T-helper 2 cell (primary cell): Measurements from ENCODE around the gene DSN1.
"Not testable (repeated sequence)": the region's sequence is repeated elsewhere in the genome, so short reads cannot be mapped to it uniquely, and the experiment has no call there.

ENCODE experiments used
- DNase-seq, 5 experiments: peaks; one replicate each; pipeline versions ENCODE4 v3.0.0 to v3.0.0-alpha.2; 2012 to 2022
- total RNA-seq, 2 donors: gene quantifications; one replicate each; lab custom pipeline; 2026; lab: John Stamatoyannopoulos, UW

Gene DSN1, protein sequence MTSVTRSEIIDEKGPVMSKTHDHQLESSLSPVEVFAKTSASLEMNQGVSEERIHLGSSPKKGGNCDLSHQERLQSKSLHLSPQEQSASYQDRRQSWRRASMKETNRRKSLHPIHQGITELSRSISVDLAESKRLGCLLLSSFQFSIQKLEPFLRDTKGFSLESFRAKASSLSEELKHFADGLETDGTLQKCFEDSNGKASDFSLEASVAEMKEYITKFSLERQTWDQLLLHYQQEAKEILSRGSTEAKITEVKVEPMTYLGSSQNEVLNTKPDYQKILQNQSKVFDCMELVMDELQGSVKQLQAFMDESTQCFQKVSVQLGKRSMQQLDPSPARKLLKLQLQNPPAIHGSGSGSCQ
- total RNA-seq, result 13.7 to 16.2 reads per million in 2 donors

DNA sequence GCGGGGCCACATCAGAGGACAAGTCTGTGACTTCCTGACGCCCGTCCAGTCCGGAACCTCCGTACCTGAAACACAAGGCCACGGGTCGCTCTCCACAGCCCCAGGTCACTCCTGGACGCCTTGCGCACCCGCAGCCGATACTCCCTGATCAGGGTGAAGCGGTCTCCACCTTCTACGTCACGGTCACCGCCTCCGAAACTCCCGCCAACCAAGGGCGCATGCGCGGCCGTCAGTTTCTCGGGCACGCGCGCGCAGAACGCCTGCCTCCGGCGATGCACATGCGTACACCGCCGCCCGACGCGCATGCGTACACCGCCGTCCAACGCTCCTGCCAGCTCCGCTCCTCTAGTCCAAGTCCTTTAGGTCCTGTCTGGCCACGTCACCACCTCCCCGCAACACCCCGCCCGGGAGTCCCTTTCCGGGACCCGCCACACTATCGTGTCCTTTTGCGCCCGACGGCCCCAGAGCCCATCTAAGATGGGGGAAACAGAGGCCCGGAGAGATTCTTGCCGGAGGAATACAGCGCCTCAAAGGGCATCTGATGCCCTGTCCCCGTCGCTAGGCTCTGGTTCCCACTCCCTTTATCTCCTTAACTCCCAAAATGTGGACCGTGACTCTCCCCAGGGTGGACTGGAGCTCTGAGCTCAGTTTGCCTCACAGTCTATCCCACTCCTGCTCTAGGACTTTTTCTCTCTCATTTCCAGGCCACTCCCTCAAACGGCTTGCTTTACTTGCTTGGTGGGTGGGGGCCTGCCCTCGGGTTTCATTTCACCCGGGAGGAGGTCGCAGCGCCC, at the start of gene DSN1:
TSS of gene DSN1 (minus strand) at position 167 of the 794 bp plus-strand sequence. CDS start 2,305 bp downstream, outside the sequence.
- peak; percentile 95 to 99 (median 97) for DNase-seq

DNA sequence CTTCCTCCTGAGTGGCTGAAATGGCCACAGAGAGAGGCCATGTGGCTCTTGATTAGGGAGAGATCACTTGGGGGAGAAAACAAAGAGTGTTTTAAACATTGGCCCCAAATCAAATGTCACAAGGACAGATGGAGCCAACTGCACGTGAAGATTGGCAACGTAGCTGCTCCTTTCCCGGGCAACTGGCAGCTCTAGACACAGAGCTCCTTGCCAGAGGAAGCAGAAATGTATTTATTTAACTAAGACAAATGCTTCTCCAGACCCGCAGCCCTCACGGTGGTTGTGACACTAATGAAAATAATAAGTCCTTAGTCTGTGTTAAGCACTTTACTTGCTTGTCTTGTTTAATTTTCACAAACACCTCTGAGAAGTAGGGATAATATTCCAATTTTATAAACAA, 49.6 kb upstream of the DSN1 start:
- no peak for DNase-seq

- no peak for DNase-seq
Measured at GRCh38 chr20:36821964-36822437, 48.4 kb upstream of the DSN1 start.

DNA sequence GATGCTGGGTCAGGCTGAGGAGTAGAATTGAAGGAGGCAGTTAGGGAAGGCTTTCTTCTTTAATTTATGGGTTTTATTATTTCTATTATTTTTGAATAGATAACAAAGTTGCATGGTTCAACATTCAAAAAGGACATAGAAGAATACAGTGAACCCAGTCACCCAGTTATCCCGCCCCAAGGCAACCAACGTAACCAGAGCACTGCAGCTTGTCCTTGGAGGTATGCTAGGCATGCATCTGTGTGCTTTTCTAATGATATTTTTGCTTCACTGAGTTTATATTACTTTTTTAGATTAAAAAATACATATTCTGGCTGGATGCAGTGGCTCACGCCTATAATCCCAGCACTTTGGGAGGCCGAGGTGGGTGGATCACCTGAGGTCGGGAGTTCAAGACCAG, 47.4 kb upstream of the DSN1 start:
- DNase-seq, result no peak

DNA sequence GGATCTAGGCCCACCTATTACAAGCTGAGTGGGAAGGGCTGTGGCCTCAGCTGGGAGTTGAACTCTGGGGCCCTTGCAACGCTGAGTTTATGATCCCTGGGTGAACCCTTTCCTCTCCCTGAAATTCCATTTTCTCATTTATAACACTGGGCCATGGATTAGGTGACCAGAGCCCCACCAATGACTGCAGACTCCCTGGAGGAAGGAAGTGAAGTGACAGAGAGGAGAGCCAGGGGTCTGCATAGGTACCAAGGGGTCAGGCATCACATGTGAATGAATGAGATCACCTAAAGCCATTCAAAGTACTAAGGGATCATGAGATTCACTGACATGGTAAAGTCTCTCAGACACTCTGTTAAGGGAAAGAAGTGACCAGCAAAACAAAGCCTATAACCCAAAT, 46.5 kb upstream of the DSN1 start:
- no peak for DNase-seq

DNA sequence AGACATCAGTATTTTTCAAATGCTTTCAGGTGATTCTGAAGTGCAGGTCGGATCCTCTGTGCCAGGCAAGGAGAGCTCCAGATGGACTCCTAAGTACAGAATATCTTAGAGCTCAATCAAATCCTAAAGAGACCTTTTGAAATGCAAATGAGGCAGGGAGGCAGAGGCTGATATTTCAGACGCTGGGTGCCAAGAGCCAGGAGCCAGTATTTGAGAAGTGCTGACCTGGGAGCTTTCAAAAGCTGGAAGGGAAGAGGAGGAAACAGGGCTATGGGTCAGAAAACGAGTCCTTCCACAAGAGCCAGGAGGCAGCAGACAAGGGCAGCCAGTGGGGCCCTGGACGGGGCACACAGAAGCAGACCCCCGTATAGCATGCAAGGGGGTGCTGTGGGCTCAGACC, 46.1 kb upstream of the DSN1 start:
- DNase-seq, result no peak

GRCh38 chr20:36818861-36819260, 45.3 kb upstream of the DSN1 start:
- no peak for DNase-seq

- DNase-seq, result no peak
Measured at GRCh38 chr20:36818185-36818584, 44.6 kb upstream of the DSN1 start.

DNA sequence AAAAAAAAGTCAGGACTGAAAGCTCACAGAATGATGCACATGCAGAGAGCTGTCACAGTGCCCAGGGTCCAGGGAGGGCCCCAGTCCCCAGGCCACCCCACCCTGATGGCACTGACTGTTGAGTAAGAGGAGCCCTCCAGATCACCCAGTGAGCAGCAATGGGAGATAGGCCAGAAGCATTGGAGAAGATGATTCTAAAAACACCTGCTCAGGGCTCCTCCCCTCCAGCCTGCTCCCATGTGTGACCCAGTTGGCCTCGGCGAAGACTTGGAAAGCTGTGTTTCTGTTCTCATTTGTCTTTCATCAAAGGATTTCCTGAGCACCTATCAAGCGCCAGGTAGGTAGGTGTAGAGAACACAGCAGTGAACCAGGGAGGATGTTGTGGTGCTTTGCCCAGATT, 43.9 kb upstream of the DSN1 start:
- DNase-seq, result no peak

- DNase-seq, result no peak
Measured at GRCh38 chr20:36815454-36816091, 42.0 kb upstream of the DSN1 start.

DNA sequence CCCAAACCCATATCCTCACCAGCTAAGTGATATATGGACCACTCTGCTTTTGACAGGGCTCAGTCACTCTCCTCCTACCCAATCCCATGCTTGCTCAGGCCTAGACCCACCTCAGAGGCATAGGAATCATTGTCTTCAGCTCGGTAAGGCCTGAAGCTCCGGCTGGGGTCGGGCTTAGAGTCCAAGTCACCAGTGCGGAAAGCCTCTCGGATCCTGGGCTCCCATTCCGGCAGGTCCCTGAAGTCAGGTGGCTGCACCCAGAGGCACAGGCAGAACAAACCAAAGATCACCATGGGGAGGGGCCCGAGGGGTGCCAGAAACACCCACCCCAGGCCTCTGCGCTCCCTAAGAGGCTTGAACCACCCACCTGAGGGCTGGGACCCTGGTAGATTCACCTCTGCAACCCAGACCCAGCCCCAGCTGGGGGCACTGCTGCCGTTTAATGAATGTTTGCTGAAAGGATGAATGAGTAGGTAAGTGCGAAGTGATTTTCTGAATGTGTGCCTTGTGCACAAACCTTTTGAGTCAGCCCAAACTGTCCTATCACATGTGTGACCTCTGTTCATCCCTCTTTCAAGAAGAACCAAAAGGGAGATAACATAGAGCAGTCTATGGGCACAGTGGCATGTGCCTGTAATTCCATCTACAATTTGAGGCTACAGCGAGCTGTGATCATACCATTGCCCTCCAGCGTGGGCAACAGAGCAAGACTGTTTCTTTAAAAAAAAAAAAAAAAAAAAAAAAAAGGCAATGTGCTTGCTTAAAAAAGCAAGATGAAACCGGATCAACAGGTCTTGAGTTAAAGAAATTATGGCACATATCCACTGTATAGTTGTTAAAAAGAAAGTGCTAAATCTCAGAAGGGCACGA, 39.3 kb upstream of the DSN1 start:
- DNase-seq, result no peak

DNA sequence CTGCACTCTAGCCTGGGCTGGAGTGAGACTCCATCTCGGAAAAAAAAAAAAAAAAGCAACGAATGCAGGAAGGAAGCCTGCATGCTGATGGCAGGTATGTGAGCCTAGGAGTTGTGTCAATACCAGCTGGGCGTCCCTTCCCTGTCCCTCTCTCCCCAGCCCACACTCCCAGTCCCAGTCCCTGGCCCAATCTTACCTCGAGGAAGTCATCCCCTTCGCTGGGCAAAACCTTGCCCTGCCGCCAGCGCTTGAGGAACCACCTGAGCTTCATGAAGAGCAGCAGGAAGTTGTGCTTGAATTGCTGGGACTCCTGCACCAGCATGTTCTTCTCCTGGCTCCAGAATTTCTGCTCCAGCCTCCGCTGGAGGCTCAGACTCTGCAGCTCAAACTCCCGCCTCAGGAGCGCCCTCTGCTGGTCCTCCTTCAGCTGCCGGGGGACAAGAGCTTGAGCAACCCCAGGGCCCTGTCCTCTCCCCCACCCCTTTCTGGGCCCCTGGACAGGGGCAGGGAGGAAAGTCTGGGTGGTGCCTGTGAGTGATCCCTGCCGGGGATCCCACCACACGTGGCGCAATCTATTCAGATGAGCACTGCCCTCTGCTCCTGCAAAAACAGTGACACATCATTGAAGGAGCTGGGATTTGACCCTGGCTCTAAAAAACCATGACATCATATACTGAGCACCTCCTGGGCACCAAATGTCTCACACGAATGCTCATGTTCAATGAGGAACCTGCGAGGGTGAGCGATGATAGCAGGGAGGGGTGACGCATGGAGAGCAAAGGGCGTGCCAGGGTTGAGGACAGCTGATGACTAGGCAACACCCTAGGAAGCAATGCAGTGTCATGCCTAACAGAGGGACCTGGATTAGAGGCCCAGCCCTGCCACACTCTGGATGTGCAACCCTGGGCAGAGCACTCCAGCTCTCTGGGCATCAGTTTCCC, 35.0 kb upstream of the DSN1 start:
- peak; percentile 9 to 69 (median 58) for DNase-seq

DNA sequence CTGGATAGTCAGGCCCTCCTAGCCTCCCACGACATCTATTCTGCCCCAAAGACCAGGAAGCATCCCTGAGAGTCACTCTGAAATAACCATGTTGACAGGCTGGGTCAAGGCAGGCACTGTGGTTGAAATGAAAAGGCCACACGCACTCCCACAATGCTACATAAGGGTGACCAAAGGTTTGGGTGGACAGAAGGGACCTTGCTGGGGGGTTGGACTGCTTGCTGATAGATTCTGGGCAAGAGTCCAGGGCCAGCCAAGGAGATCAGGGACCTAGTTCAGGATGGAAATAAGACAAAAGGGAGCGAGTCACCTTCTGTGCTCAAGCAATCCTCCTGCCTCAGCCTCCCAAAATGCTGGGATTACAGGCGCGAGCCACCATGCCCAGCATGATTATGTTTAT, 32.5 kb upstream of the DSN1 start:
- DNase-seq, result no peak

GRCh38 chr20:36805396-36805795, 31.8 kb upstream of the DSN1 start:
- DNase-seq, result no peak

- DNase-seq, result no peak
Measured at GRCh38 chr20:36804425-36804824, 30.9 kb upstream of the DSN1 start.

DNA sequence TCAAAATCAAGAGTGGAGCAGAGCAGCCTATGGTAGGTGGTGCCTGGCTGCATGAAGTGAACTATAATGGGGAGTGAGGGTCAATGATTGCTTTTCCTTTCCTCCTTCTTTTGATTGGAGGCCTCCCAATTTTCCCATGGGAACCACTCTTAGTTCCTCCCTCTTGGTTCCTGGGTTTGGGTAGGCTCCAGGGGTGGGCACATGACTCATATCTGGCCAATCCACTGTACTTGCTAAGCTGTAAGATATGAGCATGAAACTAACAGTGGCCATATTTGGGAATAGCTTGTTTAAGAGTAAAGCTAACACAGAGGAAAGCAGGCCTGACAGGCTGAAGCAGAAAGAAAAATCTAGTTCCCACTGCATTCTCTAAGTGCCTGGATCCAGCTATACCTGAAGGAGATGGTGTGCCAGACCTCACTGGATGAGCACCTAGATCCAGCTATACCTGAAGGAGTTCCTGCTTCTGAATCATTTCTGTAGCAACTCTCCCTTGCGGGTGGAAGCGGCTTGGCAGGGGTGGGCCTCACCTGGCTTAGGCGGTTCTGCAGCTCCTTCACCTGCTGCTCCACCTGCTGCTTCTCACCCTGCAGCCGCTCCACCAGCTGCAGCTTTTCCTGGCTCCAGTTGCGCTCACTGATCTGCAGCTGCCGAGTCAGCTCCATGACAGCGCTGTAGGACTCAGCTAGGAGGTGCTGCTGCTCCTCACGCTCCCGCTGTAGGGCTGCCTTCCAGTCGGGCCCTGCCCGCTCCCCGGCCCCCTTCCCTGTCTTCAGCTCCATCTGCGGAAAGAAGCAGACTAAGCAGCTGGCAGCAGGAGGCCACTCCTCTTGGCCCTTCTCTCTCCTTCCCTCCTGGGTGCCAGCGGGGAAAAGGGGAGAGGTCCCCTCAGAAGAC, 29.0 kb upstream of the DSN1 start:
- no peak for DNase-seq

- DNase-seq, result no peak
Measured at GRCh38 chr20:36800410-36800809, 26.8 kb upstream of the DSN1 start.

GRCh38 chr20:36799313-36799712, 25.8 kb upstream of the DSN1 start:
- DNase-seq, result not testable (repeated sequence)

GRCh38 chr20:36796875-36797274, 23.3 kb upstream of the DSN1 start:
- DNase-seq, result no peak

DNA sequence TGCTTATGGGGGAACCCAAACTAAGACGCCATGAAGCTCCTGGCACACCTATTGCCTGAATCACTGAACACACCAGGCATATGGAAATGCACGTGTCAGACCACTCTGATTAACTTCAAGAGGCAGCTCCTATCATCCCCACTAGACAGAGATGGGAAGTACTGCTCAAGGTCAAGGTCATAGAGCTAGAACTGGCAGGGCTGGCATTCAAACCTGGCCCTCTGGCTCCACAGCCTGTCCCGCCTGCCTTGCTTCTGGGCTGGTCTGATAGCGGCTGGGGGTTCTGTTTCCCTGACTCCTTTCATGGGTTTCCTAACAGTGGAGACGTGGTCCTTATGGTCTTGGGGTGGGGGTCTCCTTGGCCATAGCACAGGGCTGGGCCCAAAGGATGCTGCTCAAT, 22.6 kb upstream of the DSN1 start:
- DNase-seq, result no peak
